HUES48 (cell line): ENCODE data around the gene EXOC5.
"Not testable (repeated sequence)": the region's sequence is repeated elsewhere in the genome, so short reads cannot be mapped to it uniquely, and the experiment has no call there.

Experiments
- H3K27ac ChIP-seq: one replicate; pipeline ENCODE4 v1.7.0; 2013; ENCODE audit warnings: low read depth, low read length, inconsistent platforms
- H3K27me3 ChIP-seq: 2 replicates; pipeline ENCODE4 v1.6.1; 2013; ENCODE audit warnings: mild to moderate bottlenecking, low read length; ENCODE audit not compliant: control insufficient read depth, insufficient read depth
- H3K36me3 ChIP-seq: 2 replicates; pipeline ENCODE4 v1.6.1; 2013; ENCODE audit warnings: low read length; ENCODE audit not compliant: control insufficient read depth, insufficient read depth
- H3K4me1 ChIP-seq: 2 replicates; pipeline ENCODE4 v1.6.1; 2013; ENCODE audit warnings: mild to moderate bottlenecking, low read length; ENCODE audit not compliant: control insufficient read depth, insufficient read depth
- H3K4me3 ChIP-seq: 2 replicates; pipeline ENCODE4 v1.5.1; 2013; ENCODE audit warnings: mild to moderate bottlenecking, low read depth, low read length
- H3K9ac ChIP-seq: 2 replicates; pipeline ENCODE4 v1.6.1; 2013; ENCODE audit warnings: mild to moderate bottlenecking, low read depth, low read length, moderate library complexity
- H3K9me3 ChIP-seq: 2 replicates; pipeline ENCODE4 v1.6.1; 2013; ENCODE audit warnings: low read length; ENCODE audit not compliant: control insufficient read depth, insufficient read depth

The EXOC5 gene

DNA sequence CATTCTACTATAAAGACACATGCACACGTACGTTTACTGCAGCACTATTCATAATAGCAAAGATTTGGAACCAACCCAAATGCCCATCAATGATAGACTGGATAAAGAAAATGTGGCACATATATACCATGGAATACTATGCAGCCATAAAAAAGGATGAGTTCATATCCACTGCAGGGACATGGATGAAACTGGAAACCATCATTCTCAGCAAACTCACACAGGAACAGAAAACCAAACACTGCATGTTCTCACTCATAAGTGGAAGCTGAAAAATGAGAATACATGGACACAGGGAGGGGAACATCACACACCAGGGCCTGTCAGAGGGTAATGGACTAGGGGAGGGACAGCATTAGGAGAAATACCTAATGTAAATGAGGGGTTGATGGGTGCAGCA lies 10.5 kb downstream of the EXOC5 start:
- not testable (repeated sequence) for H3K36me3 ChIP-seq, H3K9ac ChIP-seq, H3K27me3 ChIP-seq, H3K4me3 ChIP-seq, H3K4me1 ChIP-seq, H3K27ac ChIP-seq, H3K9me3 ChIP-seq

DNA sequence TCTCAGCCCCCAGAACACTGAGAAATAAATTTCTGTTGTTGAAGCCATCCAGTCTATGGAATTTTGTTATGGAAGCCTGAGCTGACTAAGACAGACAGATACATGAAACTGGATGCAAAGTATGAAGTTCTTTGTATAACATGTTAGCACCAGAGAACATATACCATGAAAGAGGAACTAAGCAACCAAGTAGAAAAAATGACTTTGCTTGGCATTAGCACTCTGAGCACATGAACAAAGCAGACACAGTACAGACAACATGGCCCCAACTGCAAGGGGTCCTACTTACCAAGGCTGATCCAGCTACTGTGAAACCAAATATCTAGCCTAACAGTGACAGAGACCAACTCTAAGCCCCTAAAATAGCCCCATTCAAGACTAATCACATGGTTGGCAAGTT lies 13.8 kb downstream of the EXOC5 start:
- Histone ChIP-seq H3K4me3 (no peak overlapping the region), H3K4me1 (peaks cover 3% of the 10 kb centered on the region; the same call in 1 of the 2 replicates), H3K27ac (no peak overlapping the region), H3K27me3 (no peaks in the 10 kb centered on the region), H3K9me3 (no peaks in the 10 kb centered on the region), H3K36me3 (no peaks in the 10 kb centered on the region), H3K9ac (no peak overlapping the region)

DNA sequence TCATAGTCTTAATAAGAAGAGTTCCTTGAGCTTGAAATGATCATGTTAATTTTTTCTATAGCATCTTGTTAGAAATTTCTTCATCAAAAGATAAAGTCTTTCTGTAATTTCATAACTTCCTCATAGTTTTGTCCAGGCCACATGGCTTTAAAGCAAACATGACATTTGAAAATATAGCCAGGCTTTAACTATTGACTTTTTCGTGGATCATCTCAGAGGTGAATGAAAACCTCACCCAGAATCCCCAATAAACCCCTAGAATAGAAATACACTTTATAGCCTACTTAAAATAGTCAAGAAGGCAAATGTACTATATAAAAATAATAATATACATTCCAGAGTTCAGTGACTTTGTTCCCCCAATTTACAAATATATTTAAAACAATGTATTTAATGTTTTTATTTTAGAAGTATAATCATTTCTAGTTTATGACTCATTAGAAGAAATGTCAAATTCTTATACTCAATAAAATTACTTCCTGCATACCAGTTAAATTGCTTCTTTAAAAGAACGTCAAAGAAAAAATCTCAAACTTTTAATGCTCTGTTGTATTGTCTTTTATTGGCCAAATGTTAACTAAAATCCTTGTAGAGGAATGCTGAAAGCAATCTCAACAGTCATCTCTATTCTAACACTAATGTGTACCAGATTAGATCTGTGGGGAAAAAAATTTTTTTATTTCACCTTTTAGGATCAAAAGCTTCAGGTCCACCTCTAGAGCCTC lies 21.6 kb downstream of the EXOC5 start:
- peaks cover 43% of the 10 kb centered on the region for H3K36me3 ChIP-seq
- no peak overlapping the region for H3K9ac ChIP-seq

DNA sequence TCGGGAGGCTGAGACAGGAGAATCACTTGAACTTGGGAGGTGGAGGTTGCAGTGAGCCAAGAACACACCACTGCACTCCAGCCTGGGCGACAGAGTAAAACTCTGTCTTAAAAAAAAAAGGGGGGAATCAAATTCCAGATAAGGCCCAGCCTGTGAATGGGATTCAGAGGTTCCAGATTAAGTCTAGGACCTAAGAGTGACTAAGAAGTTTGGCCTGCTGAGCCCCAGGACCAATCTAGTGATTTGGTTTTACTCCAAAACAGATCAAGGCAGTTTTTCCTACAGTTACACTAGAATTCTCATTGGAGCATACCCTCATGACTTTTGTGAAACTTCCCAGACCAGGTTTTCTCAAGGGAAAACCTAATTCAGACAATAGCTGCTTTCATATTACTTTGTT lies 22.8 kb downstream of the EXOC5 start:
- Histone ChIP-seq H3K9me3 (no peaks in the 10 kb centered on the region), H3K36me3 (peaks cover 48% of the 10 kb centered on the region), H3K9ac (no peak overlapping the region), H3K4me3 (no peak overlapping the region), H3K27me3 (no peaks in the 10 kb centered on the region), H3K4me1 (no peaks in the 10 kb centered on the region), H3K27ac (no peak overlapping the region)

More for the DNA sequence above, 21.6 kb downstream of the EXOC5 start:
- no peaks in the 10 kb centered on the region for H3K9me3 ChIP-seq
- H3K27me3 ChIP-seq: no peaks in the 10 kb centered on the region
- H3K27ac ChIP-seq: no peak overlapping the region
- no peak overlapping the region for H3K4me3 ChIP-seq
- no peaks in the 10 kb centered on the region for H3K4me1 ChIP-seq

DNA sequence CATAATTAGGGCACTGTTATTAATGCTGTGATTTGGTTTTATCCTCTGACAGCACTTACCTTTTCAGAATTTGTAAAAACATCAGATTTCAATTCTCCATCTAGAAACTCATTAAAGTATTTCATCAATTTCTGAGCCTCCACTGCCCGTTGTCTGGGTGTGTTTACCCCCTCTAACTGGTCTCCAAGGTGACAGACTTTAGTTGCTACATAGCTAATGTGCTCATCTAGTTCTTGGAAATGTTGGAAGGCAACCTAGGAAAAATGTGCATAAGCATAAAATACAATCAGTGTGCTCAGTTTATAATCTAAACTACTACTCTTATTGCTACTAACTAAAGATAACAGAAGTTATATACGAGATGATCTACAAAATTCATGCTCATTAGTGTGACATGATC lies 24.6 kb downstream of the EXOC5 start:
- no peak overlapping the region for H3K4me3 ChIP-seq
- H3K4me1 ChIP-seq: no peaks in the 10 kb centered on the region
- no peaks in the 10 kb centered on the region for H3K9me3 ChIP-seq
- no peak overlapping the region for H3K27ac ChIP-seq
- H3K9ac ChIP-seq: no peak overlapping the region
- no peaks in the 10 kb centered on the region for H3K27me3 ChIP-seq
- H3K36me3 ChIP-seq: peaks cover 52% of the 10 kb centered on the region

DNA sequence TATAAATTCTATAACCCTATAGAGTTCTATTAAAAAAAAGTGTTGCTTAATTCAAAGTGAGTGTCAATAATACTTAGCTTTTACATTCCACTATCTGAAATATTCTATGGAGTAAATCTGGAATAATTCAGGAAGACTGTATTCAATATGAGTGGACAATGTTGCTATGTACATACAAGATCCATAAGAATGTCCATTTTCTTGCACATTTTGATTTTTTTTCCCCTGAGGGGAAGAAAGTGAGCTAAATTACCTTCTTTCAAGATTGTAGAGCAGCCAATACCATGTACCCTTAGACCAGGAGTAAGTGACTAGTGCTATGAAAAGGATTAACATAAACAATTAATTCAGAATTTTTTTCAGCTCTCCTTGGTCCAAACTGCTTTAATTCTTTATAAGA lies 25.4 kb downstream of the EXOC5 start:
- H3K27ac ChIP-seq: no peak overlapping the region
- no peak overlapping the region for H3K9ac ChIP-seq
- H3K4me3 ChIP-seq: no peak overlapping the region
- no peaks in the 10 kb centered on the region for H3K4me1 ChIP-seq
- no peaks in the 10 kb centered on the region for H3K9me3 ChIP-seq
- no peaks in the 10 kb centered on the region for H3K27me3 ChIP-seq
- peaks cover 60% of the 10 kb centered on the region for H3K36me3 ChIP-seq

DNA sequence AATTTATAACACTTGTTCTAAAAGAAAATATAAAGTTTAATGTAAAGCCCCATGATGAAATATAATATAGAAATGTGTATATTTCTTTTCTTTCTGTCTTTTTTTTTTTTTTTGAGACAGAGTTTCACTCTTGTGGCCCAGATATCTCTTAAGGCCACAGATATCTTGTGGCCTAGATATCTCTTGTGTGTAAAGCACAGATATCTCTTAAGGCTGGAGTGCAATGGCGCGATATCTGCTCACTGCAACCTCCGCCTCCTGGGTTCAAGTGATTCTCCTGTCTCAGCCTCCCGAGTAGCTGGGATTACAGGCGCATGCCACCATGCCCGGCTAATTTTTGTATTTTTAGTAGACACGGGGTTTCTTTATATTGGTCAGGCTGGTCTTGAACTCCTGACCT lies 28.6 kb downstream of the EXOC5 start:
- H3K9me3 ChIP-seq, H3K27me3 ChIP-seq, H3K4me1 ChIP-seq, H3K27ac ChIP-seq, H3K4me3 ChIP-seq, H3K9ac ChIP-seq: not testable (repeated sequence)
- peaks cover 67% of the 10 kb centered on the region for H3K36me3 ChIP-seq

DNA sequence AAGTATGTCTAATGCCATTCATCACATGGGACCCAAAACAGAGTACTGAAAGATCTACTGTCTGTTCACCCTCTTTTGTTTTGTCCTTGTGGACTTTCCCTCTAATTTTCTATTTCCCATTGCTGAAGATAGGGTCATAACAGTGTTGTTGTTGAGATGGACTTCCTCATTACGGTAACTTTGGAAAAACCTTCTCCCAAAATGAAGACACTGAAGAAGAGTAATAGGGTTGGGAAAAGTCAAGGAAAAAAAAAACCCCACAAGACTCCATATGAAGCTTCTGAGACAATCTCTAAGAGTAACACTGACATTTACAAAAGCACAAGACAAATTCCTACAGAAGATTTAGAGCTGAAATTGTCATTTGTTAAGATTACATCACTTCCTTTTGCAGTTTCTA lies 36.7 kb downstream of the EXOC5 start:
- Histone ChIP-seq H3K9ac (no peak overlapping the region), H3K27ac (no peak overlapping the region), H3K4me3 (no peak overlapping the region), H3K27me3 (no peaks in the 10 kb centered on the region), H3K36me3 (peaks cover 85% of the 10 kb centered on the region), H3K9me3 (no peaks in the 10 kb centered on the region), H3K4me1 (no peaks in the 10 kb centered on the region)

DNA sequence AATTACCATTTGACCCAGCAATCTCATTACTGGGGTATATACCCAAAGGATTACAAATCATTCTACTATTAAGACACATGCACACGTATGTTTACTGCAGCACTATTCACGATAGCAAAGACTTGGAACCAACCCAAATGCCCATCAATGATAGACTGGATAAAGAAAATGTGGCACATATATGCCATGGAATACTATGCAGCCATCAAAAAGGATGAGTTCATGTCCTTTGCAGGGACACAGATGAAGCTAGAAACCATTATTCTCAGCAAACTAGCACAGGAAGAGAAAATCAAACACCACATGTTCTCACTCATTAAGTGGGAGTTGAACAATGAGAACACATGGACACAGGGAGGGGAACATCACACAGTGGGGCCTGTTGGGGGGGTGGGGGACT lies 40.4 kb downstream of the EXOC5 start:
- H3K4me3 ChIP-seq, H3K27ac ChIP-seq, H3K9me3 ChIP-seq, H3K9ac ChIP-seq, H3K27me3 ChIP-seq: not testable (repeated sequence)
- peaks cover 52% of the 10 kb centered on the region for H3K36me3 ChIP-seq
- peaks cover 24% of the 10 kb centered on the region for H3K4me1 ChIP-seq

DNA sequence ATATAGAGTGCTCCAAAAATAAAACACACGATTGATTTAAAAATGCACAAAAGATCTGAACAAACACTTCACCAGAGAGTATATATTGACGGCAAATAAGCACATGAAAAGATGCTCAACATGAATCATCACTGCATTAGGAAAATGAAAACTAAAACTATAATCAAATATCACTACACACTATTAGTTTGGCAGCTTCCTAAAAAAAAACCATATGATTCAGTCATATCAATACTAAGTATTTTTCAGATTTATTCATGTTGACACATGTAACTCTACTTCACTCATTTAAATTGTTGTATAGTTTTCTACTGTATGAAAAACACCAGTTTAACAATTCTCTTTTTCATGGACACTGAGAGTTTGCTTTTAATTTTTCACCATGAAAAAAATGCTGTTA lies 41.6 kb downstream of the EXOC5 start:
- H3K9ac ChIP-seq: no peak overlapping the region
- peaks cover 40% of the 10 kb centered on the region for H3K36me3 ChIP-seq
- H3K4me1 ChIP-seq: peaks cover 25% of the 10 kb centered on the region
- H3K9me3 ChIP-seq: no peaks in the 10 kb centered on the region
- no peak overlapping the region for H3K27ac ChIP-seq
- no peaks in the 10 kb centered on the region for H3K27me3 ChIP-seq
- no peak overlapping the region for H3K4me3 ChIP-seq

DNA sequence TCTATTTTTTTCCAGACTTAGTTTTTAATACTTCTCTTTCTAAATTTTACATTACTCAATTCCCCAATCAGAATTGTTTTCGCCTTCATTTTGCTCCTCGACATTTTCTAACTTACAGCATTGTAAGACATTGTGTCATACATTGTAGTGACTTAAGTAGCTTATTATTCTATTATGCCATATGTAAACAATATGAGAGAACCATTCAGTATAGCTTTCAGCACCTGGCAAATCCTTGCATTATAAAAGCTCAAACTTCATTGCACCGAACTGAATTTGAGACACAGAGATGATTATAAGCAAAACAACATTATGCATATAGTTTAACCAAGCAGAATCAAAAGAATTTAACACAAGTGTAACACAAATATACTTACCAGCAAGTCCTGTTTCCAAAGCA lies 46.8 kb downstream of the EXOC5 start:
- peaks cover 34% of the 10 kb centered on the region for H3K4me1 ChIP-seq
- H3K27me3 ChIP-seq: no peaks in the 10 kb centered on the region
- no peak overlapping the region for H3K27ac ChIP-seq
- no peak overlapping the region for H3K4me3 ChIP-seq
- H3K9ac ChIP-seq: no peak overlapping the region
- no peaks in the 10 kb centered on the region for H3K9me3 ChIP-seq
- peaks cover 38% of the 10 kb centered on the region for H3K36me3 ChIP-seq
